ENCODE data around the gene C22orf23.
"Not testable (repeated sequence)": the region's sequence is repeated elsewhere in the genome, so short reads cannot be mapped to it uniquely, and the experiment has no call there.

Gene C22orf23

DNA sequence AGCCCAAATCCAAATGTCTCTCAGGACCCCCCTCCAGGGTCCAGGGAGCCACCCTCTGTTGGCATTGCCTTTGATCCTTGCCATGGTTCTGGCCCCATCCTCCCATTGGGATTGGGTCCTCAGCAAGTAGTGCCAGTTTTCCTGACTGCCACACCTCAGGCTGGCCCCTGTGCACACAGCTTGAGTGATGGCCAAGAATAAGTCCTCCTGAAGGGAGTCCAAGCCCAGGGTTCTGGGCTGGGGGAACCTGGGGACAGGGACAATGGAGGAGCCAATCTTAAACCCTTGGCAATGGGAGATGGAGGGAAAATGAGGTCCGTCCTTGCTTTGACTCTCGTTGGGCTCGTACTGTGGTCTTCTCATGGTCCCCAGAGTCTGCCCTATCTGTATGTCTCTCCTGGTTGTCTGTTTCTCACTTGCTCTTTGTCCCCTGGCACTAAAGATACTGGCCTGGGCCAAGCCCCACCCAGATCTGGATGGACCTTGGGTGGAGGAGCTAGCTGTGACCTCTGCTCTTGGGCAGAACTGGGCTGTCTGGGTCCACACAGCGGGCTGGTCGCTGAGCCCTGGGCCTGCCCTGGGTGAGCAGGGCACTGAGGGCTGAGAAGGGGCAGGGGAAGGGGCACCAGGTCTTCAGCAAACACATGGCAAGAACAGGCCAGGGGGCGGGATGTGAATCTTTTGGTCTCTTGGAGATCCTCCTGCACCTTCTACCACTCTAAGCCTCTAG lies 28.0 kb upstream of the C22orf23 start:
- no peak for DNase-seq

DNA sequence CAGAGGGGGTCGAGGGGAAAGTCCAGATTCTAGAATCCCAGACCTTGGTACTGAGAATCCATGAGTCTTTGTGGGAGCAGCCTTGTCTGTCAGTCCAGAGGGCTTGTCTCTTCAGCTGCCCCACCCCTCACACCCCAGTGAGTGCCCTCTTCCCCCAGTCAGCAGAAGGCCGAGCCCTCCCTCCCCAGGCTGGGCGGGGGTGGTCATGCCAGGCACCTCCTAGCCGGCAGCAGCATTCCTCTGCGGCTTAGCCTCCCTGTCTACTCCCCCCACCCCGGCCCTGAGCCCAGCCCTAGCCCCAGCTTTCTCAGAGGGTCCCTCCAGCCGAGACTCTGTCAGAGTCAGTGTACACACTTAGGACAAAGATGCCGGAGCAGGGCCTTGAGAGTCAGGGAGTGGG lies 26.4 kb upstream of the C22orf23 start:
- DNase-seq = no peak

DNA sequence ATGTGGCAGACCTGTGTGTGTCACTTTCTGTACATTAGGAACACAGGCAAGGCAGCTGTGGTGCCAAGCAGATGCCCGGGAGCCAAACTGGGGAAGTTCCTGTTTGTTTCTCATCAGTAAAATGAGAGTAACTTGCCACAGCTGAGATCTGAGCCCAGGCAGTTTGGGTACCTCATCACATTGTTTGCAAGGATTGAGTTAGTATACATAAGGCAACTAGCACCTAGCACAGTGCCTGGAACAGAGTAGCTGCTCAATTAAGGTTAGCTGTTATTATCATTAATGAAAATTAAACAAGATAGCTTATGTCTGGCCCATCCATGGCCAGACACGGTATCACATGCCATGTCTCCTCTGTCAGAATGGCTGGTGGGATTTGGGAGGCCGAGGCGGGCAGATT lies 23.1 kb upstream of the C22orf23 start:
- DNase-seq = no peak

DNA sequence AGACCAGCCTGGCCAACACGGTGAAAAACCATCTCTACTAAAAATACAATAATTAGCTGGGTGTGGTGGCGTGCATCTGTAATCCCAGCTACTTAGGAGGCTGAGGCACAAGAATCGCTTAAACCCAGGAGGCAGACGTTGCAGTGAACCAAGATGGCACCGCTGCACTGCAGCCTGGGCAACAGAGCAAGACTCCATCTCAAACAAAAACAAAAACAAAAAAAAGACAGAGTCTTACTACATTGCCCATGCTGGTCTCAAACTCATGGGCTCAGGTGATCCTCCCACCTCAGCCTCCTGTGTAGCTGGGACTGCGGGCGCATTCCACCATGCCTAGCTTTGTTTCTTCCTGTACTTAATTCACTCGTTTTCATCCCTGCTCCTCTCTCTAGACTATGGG lies 22.6 kb upstream of the C22orf23 start:
- DNase-seq = not testable (repeated sequence)

DNA sequence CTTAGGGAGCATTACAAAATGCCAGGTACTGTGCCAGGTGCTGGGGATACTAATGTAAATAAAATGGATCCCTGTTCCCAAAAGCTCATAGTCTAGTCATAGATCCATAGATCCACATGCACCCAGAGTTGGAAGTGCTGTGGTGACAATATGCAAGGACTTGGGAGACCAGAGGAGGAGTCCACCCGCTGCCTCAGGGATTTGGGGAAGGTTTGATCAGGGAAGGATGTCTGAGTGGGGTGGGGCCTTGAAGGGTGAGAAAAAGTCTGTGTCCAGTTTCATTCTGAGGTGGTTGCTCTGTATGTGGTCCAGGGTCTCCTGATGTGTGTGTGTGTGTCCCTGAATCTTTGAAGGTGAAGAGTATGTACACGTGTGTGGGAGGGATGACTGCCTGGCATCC lies 21.8 kb upstream of the C22orf23 start:
- DNase-seq = no peak

DNA sequence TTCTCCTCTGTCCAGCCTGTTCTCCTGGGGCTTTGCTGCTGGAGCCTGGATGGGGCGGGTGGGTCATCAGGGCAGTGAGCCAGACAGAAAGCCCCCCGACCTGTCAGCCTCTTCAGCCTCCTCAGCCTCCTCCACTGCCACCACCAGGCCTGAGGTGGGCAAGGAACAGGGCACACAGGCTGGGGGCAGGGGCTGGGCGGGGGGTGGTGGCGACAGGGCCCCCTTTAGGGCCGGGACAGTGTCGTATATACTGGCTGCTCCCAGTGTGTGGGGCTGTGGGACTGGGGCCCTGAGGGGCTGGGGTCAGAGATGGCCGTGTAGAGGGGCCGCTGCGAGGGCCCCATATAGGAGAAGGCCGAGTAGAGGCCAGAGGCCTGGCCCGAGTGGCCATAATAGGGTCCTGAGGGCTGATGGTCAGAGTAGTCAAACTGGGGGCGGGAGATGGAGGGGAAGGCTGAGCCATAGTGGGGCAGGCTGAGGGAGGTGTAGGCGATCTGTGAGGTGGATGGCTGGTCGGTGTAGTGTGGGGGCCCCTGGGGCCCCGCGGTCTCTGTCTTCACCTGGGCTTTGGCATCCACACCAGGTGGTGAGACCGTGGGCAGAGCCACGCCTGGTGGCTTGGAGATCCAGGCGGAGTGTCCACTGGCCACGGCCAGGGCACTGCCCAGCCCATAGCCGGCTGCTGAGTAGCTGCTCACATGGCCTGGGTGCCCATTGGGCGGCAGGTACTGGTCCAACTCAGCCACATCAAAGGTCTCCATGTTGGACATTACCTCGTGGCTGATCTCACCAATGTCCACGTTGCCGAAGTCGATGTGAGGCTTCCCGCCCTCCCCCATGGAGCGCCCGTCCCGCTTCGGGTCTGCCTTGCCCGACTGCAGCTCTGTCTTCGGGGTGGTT lies 20.1 kb upstream of the C22orf23 start:
- no peak for DNase-seq

DNA sequence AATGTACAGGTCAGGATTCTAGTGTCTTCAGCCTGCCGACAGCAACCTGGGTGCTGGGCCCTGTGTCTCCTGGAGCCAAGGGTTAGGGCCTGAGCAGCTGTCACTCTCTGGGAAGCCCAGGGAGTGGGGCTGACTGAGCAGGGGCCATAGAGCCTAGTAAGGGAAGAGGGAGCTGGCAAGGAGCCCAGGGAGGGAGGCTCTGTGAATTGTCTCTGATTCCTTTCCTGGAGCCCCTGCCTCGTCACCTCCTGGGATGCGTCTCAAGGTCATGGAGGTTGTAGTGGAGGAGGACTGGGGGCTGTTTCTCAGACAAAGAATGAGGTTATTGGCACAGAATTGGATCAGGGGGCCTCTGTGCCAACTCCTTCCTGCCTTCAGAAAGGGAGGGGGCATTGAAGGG lies 19.1 kb upstream of the C22orf23 start:
- no peak for DNase-seq

DNA sequence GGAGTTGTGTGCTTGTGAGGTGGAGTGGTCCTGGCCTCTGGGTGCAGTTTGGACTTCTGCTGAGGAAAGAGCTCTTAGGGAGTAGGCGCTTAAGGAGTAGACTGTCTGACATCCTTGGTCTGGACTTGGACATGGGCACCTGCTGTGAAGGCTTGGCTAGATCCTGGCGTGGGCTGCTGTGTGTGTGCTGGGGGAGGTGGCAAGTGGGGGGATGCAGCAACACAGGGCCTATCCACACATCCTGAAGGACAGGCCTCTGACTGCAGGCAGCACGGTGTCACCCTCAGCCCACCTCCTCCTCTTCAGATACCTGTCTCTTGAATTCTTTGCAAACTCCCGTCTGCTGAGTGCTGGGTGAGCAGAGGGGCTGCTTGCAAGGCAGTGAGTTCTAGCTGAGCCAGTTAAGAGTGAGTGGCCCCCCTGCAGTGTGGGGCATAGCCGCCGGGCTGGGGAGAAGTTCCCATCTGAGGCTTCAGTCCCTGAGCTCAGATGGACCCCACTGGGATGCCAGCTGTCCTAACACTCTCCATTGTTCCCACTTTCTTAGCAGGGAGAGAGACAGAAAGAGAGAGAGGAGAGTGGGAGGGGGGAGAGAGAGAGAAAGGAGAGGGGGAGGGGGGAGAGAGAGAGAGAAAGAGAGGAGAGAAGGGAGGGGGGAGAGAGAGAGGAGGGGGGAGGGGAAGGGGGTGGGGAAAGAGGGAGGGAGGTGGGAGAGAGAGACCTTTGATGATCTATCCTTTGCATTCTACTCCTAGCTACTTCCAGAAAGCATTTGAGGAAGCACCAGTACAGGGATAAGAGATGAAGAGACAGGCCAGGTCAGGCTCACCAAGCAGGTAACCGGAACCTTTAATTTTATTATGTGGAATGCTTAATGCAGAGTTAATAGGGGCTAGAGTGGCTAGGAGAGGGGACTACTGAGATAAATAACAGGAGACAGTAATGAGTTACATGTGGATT lies 18.4 kb upstream of the C22orf23 start:
- DNase-seq = no peak

DNA sequence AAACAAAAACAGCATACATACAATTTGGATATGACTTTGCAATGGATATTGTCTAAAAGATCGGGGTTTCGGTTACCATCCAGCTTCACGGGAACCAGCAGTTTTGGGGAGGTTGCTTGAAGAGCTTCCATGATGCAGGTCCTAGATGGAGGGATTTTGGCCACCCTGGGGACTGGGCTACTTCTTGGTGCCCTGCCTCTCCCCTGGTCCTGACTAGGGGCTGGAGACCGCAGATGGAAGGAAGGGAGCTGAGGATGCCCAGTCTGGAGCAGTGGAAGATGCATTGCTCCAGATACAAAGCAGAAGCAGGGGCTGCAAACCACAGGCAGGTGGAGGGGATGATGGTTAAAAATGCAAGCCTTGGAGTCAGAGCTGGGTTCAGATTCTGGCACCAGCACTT lies 17.5 kb upstream of the C22orf23 start:
- no peak for DNase-seq

DNA sequence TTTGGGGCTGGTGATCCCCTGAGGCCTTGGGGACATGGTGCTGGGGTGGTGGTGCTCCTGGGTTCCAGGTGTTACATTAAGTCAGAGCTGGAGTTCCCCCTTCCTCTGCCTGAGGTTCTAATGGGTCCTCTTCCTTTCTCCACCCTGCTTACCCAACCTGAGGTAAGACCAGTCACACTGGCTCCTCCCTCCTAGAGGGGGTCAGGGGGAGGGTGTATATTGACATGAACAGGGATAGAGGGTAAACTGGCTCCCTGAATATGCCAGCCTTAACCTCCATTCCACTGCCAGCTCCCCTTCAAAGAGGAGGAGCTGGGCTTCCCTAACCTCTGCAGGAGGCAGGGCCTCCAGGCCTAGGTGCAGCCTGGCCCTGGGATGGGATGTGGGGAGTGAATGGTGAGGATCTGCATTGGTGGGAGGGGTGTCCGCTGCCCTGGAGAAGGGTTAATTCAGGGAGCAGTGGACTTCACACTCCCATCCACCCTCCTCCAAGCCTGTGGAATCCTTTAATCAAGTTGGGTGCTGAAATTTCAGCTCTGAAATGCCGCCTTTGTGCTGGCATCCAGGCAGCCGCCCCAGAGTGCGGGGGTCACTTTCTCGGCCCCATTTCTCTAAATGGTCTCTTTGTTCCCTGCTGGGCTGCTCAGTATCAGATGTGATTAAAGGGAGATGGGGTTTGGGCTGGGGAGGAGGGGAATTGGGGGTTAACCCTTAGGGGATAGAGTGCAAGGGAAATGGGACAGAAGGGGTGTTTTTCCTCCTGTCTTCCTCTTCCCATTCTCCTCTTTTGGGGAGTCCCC lies 15.3 kb upstream of the C22orf23 start:
- no peak for DNase-seq

DNA sequence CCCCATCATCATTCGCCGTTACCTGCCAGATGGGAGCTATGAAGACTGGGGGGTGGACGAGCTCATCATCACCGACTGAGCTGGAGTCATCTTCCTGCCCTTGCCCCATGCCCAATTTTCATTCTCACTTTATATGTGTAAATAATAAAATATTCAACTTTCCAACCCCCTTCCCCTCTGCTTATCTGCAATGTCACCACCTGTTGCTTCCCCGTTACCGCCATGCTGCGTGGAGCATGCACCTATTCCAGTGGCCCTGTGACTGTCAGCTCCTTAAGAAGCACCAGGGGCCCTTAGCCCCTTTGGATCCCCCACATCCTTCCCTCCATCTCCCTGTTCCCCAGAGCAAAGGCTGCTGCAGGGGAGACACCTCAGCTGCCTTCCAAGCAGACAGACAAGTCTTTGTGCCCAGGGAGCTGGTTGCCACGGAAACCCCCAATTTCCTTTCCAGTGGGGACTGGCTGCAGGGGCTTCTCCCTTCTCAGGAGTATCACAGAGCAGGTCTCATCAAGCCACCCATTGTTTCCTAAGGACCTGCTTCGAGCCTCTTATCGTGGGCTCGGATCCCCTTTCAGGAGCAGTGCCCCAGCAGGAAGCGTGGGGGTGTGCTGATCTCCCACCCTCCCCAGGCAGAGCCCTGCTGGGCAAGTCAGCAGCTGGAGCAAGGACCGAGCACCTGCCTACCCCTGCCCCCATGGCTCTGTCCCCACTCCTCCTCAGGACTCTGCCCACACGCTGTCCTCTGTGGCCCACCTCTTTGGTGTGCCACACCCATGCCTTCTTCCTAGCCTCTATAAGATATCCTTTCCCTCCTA lies 14.4 kb upstream of the C22orf23 start:
- no peak for DNase-seq

DNA sequence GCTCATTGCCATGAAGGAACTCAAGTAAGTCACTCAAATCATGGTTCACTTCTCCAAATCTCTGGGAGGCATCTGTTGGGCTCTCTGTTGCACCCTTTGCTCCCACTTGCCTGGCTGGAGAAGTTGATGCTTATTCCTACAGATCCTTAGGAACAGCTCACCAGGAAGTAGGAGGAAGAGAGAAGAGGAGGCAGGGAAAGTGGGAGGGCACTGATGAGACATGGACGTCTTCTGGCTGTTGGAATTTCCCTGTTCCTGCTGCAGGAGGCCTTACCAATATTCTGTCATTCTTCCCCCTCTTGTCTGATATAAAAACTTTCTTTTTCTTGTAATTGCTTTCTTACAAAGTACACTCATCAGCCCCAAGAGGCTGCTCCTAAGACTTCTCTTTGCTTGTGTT lies 13.7 kb upstream of the C22orf23 start:
- DNase-seq = no peak

DNA sequence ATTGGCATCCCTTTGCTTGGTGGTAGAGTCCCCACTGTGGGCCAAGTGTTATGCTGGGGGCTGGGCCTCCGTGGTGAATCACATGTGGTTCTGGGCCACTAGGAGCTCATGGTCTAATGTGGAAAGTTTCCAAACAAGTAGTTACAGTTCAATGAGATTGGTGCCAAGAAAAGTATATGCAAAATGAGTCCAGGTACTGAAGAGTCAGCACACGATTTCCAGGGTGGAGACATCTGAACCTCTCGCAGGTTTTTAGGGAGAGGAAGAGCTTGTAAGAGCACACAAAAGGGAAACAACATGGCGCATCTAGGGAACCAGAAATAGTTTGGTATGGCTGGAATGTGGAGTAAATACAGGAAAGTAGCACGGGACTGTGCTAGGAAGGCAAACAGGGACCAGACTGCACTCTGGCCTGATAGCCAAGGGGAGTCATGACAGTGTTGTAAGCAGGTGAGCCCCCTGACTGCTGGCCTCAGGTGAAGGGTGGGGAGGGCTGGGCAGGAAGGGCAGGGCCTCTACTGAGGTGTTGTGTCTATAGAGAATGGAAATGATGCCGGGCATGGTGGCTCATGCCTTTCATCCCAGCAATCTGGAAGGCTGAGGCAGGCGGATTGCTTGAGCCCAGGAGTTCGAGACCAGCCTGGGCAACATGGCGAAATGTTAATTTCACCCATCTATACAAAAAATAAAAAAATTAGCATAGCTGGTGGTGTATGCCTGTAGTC lies 12.7 kb upstream of the C22orf23 start:
- no peak for DNase-seq

DNA sequence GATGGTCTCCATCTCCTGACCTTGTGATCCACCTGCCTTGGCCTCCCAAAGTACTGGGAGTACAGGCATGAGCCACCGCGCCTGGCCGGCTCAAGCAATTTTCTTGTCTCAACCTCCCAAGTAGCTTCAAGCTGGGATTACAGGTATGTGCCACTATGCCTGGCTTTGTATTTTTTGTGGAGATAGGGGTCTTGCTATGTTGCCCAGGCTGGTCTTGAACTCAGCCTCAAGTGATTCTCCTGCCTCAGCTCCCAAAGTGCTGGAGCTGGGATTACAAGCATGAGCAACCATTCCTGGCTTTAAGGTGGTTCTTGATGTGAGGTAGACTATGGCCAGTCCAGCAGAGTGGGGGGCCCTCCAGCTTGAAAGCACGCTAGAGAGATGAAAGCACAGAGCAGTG lies 7.7 kb upstream of the C22orf23 start:
- DNase-seq = no peak

DNA sequence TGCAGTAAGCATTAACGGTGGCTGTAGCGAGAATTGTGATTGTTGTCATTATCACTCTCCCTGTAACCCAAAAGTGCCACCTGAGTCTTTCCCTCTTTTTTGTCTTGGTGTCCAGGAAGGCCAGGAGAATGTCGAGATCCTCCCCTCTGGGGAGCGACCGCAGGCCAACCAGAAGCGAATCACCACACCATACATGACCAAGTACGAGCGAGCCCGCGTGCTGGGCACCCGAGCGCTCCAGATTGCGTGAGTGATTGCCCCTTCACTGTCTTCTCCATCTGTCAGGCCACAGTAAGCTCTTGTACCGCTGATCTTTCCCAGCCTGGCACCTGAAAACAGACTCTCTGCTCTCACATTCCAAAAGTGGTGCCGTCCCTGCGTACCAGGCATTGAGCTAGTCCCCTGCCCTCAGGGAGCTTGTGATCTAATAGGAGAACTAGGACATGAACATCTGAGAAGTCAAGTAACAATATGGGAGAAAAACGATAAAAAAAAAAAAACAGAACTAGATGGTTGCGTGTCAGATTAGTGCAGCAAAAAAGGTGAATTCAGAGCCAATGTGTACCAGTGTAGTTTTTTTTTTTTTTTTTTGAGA lies 5.9 kb upstream of the C22orf23 start:
- DNase-seq = no peak

DNA sequence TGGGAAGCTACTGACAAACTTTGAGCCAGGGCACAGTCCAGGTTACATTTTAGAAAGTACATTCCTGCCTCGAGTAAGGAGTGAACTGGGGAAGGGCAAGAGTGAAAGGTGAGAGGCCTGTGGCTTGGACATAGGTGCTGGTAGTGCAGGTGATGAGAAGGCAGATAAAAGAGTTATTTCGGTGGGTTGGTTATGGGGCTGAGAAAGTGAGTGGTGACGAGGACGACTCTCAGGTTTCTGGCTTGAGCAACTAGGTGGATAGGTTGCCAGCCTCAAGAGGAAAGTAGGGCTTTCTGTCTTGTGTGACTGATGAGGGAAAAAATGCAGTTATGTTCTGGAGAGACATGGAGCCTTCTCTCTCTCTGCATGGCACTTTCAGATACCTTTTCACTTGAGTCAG lies 3.8 kb upstream of the C22orf23 start:
- DNase-seq = no peak

DNA sequence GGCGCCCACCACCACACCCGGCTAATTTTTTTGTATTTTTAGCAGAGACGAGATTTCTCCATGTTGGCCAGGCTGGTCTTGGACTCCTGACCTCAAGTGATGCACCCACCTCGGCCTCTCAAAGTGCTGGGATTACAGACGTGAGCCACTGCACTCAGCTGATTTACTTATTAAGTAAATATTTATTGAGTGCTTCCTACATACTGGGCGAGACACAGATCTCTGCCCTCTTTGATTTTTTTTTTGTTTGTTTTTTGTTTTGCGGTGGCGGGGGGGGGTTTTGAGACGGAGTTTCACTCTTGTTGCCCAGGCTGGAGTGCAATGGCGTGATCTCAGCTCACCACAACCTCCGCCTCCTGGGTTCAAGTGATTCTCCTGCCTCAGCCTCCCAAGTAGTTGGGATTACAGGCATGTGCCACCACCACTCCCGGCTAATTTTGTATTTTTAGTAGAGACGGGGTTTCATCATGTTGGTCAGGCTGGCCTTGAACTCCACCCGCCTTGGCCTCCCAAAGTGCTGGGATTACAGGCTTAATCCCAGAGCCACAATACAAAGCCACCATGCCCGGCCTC lies 2.5 kb upstream of the C22orf23 start:
- not testable (repeated sequence) for DNase-seq

DNA sequence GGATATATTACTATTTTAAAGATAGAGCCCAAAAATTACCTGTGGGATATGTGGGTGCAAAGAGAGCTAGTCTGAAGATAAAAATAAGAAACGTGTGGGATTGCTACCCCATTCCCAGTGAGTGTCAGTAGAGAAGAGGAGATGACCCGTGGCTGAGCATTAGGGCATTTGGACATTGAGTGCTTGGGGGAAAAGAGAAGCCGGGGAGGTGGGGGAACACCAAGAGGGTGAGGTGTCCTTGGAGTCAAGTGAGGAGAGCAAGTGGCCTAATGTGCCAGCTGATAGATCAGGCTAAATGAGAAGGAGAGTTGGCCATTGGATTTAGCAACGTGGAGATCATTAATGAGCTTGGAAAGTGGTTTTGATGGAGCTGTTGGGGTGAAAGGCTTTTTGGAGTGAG lies 1.3 kb upstream of the C22orf23 start:
- no peak for DNase-seq

DNA sequence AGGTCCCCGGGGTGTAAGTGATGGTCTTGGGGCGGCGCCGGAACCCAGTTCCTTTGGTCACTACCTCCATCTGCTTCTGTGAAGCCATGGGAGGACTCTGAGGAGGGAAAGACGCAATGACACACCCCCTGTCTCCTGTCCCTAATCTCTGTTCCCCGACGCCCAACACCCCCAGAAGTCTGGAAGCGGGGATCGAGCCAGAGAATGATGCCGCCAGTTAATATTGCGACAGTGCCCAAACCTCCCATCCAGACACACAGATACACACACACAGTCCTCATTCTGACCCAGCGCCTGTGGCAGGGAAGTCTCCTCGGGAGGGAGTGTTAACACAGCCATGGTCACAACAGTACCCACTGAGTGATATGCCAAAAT lies 352 bp downstream of the C22orf23 start:
- no peak for DNase-seq

DNA sequence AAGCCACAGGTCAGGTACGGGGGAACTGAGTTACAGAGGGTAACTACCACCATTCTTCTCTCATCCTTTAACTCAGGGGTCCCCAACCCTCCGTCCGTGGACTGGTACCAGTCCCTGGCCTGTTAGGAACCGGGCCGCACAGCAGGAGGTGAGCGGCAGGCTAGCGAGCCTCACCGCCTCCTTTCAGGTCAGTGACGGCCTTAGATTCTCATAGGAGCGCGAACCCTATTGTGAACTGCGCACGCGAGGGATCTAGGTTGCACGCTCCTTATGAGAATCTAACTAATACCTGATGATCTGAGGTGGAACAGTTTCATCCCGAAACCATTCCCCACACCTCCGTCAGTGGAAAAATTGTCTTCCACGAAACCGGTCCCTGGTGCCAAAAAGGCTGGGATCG lies 772 bp downstream of the C22orf23 start:
- not testable (repeated sequence) for DNase-seq
